IMR-90 (cell line): Measurements from ENCODE around the gene INO80B. TPM values are rescaled to one million over a fixed set of nuclear protein-coding genes. Genes with fewer than 3 reads are reported as not detected.

Experiments used
- ATAC-seq: fragments of 200-7000 bp; cut with Tn5 transposase; 2 replicates; pipeline ENCODE4 v1.9.1; 2020; ENCODE audit warnings: low read depth, mild to moderate bottlenecking, moderate library complexity
- BruUV-seq: library from RNA; stranded (reverse); fragments of 400-500 nt; replicated peaks from 2 replicates; lab custom pipeline; 2021; lab: Mats Ljungman, UMichigan
- CTCF ChIA-PET: fragments of 300-600 bp; formaldehyde crosslinking; extraction: SDS; loops from one replicate; lab custom pipeline; 2021; ENCODE audit warnings: antibody characterized with exemption; lab: Yijun Ruan, JAX
- POLR2A ChIA-PET: fragments of 300-600 bp; sonication (Branson Sonifier 250); formaldehyde crosslinking; loops from one replicate; lab custom pipeline; 2022; ENCODE audit warnings: antibody characterized with exemption; ENCODE audit not compliant: unreplicated experiment; lab: Charles Lee
- DNase-seq: peaks from one replicate; pipeline ENCODE4 v3.0.0; 2013
- H2AFZ ChIP-seq: replicated peaks from 2 replicates; pipeline ENCODE3; 2013; ENCODE audit warnings: low read length, mild to moderate bottlenecking; ENCODE audit not compliant: poor library complexity
- H2AK5ac ChIP-seq: 2 replicates; pipeline ENCODE4 v1.6.1; 2013; ENCODE audit warnings: low read depth, low read length, inconsistent platforms
- H2AK9ac ChIP-seq: replicated peaks from 2 replicates; pipeline ENCODE3; 2013; ENCODE audit warnings: mild to moderate bottlenecking, low read depth, low read length, moderate library complexity; ENCODE audit not compliant: poor library complexity
- H2BK120ac ChIP-seq: 2 replicates; pipeline ENCODE4 v1.6.1; 2013; ENCODE audit warnings: low read depth, low read length, inconsistent platforms
- H2BK15ac ChIP-seq: 3 replicates; pipeline ENCODE4 v1.6.1; 2013; ENCODE audit warnings: low read depth, low read length, inconsistent platforms
- H2BK20ac ChIP-seq: 2 replicates; pipeline ENCODE4 v1.6.1; 2013; ENCODE audit warnings: low read depth, mild to moderate bottlenecking, inconsistent platforms, low read length, moderate library complexity
- H2BK5ac ChIP-seq: 2 replicates; pipeline ENCODE4 v1.6.1; 2013; ENCODE audit warnings: mild to moderate bottlenecking, low read depth, low read length, inconsistent platforms; ENCODE audit not compliant: poor library complexity, severe bottlenecking
- H3K14ac ChIP-seq: replicated peaks from 2 replicates; pipeline ENCODE4 v1.6.1; 2013; ENCODE audit warnings: low read depth, low read length, inconsistent platforms
- H3K18ac ChIP-seq: 2 replicates; pipeline ENCODE4 v1.6.1; 2013; ENCODE audit warnings: low read depth, low read length, control low read depth
- H3K23ac ChIP-seq: 2 replicates; pipeline ENCODE4 v1.6.1; 2013; ENCODE audit warnings: low read depth, low read length, inconsistent platforms
- H3K27ac ChIP-seq: 2 replicates; pipeline ENCODE4 v1.5.1; 2013; ENCODE audit warnings: mild to moderate bottlenecking, control low read depth, low read length; ENCODE audit not compliant: insufficient read depth
- H3K27me3 ChIP-seq: 2 replicates; pipeline ENCODE4 v1.6.1; 2013; ENCODE audit warnings: low read length; ENCODE audit not compliant: control insufficient read depth, insufficient read depth
- H3K36me3 ChIP-seq: 2 replicates; pipeline ENCODE4 v1.6.1; 2013; ENCODE audit warnings: low read length, mixed read lengths; ENCODE audit not compliant: control insufficient read depth, insufficient read depth
- H3K4ac ChIP-seq: 2 replicates; pipeline ENCODE4 v1.6.1; 2013; ENCODE audit warnings: low read depth, low read length, inconsistent platforms
- H3K4me1 ChIP-seq: 2 replicates; pipeline ENCODE4 v1.6.1; 2013; ENCODE audit warnings: low read length, mixed read lengths; ENCODE audit not compliant: control insufficient read depth, insufficient read depth
- H3K4me2 ChIP-seq: 2 replicates; pipeline ENCODE4 v1.6.1; 2013; ENCODE audit warnings: low read depth, mild to moderate bottlenecking, control low read depth, low read length, moderate library complexity
- H3K4me3 ChIP-seq: 2 replicates; pipeline ENCODE4 v1.5.1; 2013; ENCODE audit warnings: low read depth, mild to moderate bottlenecking, control low read depth, low read length, moderate library complexity; ENCODE audit not compliant: insufficient read depth
- H3K56ac ChIP-seq: 2 replicates; pipeline ENCODE4 v1.6.1; 2013; ENCODE audit warnings: low read length, inconsistent platforms; ENCODE audit not compliant: insufficient read depth; ENCODE audit errors: extremely low read depth
- H3K79me1 ChIP-seq, 2 experiments: 2 replicates each; pipeline ENCODE4 v1.6.1; 2013; ENCODE audit warnings: low read length in 2 of 2, inconsistent platforms in 1 of 2, low read depth in 1 of 2
- H3K9ac ChIP-seq: 2 replicates; pipeline ENCODE4 v1.6.1; 2013; ENCODE audit warnings: low read depth, low read length, control low read depth
- H3K9me1 ChIP-seq: 2 replicates; pipeline ENCODE4 v1.6.1; 2013; ENCODE audit warnings: low read length, inconsistent platforms; ENCODE audit not compliant: insufficient read depth
- H3K9me3 ChIP-seq: 2 replicates; pipeline ENCODE4 v1.6.1; 2013; ENCODE audit warnings: low read length; ENCODE audit not compliant: control insufficient read depth, insufficient read depth
- H4K20me1 ChIP-seq: 2 replicates; pipeline ENCODE4 v1.6.1; 2013; ENCODE audit warnings: low read length, inconsistent platforms; ENCODE audit not compliant: insufficient read depth
- H4K5ac ChIP-seq: 2 replicates; pipeline ENCODE4 v1.6.1; 2013; ENCODE audit warnings: mild to moderate bottlenecking, low read depth, low read length, control low read depth
- H4K8ac ChIP-seq, 2 experiments: 2 replicates each; pipeline ENCODE4 v1.6.1; 2013; ENCODE audit warnings: low read depth in 2 of 2, low read length in 2 of 2, control low read depth in 1 of 2, inconsistent platforms in 1 of 2
- H4K91ac ChIP-seq: 2 replicates; pipeline ENCODE4 v1.6.1; 2013; ENCODE audit warnings: low read depth, low read length, inconsistent platforms; ENCODE audit not compliant: insufficient read depth
- BHLHE40 ChIP-seq: fragments of 150-350 bp; IDR thresholded peaks from 2 replicates; pipeline ENCODE4 v1.6.1; 2016; ENCODE audit warnings: mild to moderate bottlenecking, low read depth, low read length
- CEBPB ChIP-seq: IDR thresholded peaks from 2 replicates; pipeline ENCODE4 v1.6.1; 2012; ENCODE audit warnings: low read depth, low read length, improper control_type of control experiment
- CHD1 ChIP-seq: IDR thresholded peaks from 2 replicates; pipeline ENCODE4 v1.6.1; 2012; ENCODE audit warnings: low read depth, low read length, improper control_type of control experiment
- CTCF ChIP-seq: conservative IDR thresholded peaks from 2 replicates; pipeline ENCODE4 v1.5.1; 2012; ENCODE audit warnings: mild to moderate bottlenecking, low read depth, low read length, improper control_type of control experiment
- ELK1 ChIP-seq: fragments of 150-350 bp; IDR thresholded peaks from 2 replicates; pipeline ENCODE4 v1.6.1; 2016; ENCODE audit warnings: low read depth, mild to moderate bottlenecking, low read length, moderate library complexity, borderline replicate concordance
- FOS ChIP-seq: fragments of 150-350 bp; IDR thresholded peaks from 2 replicates; pipeline ENCODE4 v1.6.1; 2016; ENCODE audit warnings: low read depth, low read length
- MAFK ChIP-seq: IDR thresholded peaks from 2 replicates; pipeline ENCODE4 v1.6.1; 2012; ENCODE audit warnings: low read depth, low read length, improper control_type of control experiment
- MAZ ChIP-seq: IDR thresholded peaks from 2 replicates; pipeline ENCODE4 v1.6.1; 2012; ENCODE audit warnings: low read depth, mild to moderate bottlenecking, low read length, improper control_type of control experiment, moderate library complexity, borderline replicate concordance
- MXI1 ChIP-seq: IDR thresholded peaks from 2 replicates; pipeline ENCODE4 v1.6.1; 2012; ENCODE audit warnings: low read depth, mild to moderate bottlenecking, low read length, moderate library complexity, borderline replicate concordance
- NFE2L2 ChIP-seq: fragments of 150-350 bp; IDR thresholded peaks from 2 replicates; pipeline ENCODE4 v1.6.1; 2016; ENCODE audit warnings: low read depth, mild to moderate bottlenecking, low read length
- POLR2A ChIP-seq: IDR thresholded peaks from 2 replicates; pipeline ENCODE4 v1.6.1; 2012; ENCODE audit warnings: mild to moderate bottlenecking, low read depth, low read length
- RAD21 ChIP-seq: IDR thresholded peaks from 2 replicates; pipeline ENCODE4 v1.6.1; 2012; ENCODE audit warnings: low read length, improper control_type of control experiment
- RCOR1 ChIP-seq: IDR thresholded peaks from 2 replicates; pipeline ENCODE4 v1.6.1; 2012; ENCODE audit warnings: mild to moderate bottlenecking, low read length, improper control_type of control experiment; ENCODE audit not compliant: insufficient replicate concordance
- RFX5 ChIP-seq: IDR thresholded peaks from 2 replicates; pipeline ENCODE4 v1.8.0; 2012; ENCODE audit warnings: low read depth, mild to moderate bottlenecking, low read length, moderate library complexity
- USF2 ChIP-seq: fragments of 150-350 bp; IDR thresholded peaks from 2 replicates; pipeline ENCODE4 v1.6.1; 2017; ENCODE audit warnings: mild to moderate bottlenecking, antibody characterized with exemption, low read length, low read depth
- WGBS, 2 experiments: methylation state at CpG; one replicate each; pipeline versions ENCODE4 v1.1.5 to v1.1.7; 2013; ENCODE audit warnings: missing lambda C conversion rate in 2 of 2; ENCODE audit not compliant: insufficient read length in 1 of 2; ENCODE audit errors: extremely low coverage in 2 of 2; 5-methylcytosine and 5-hydroxymethylcytosine counted together
- dilution Hi-C: fragments of 300-500 bp; cut with HindIII; formaldehyde crosslinking; loops from one replicate; pipeline ENCODE4 v1.14.3; 2018; ENCODE audit warnings: low sequenced_read_pairs; ENCODE audit not compliant: unreplicated experiment
- in situ Hi-C: fragments of 300-500 bp; cut with MboI; formaldehyde crosslinking; loops from 3 replicates; pipeline ENCODE4 v1.14.3; 2019; ENCODE audit warnings: low sequenced_read_pairs, inconsistent platforms, mixed read lengths
- intact Hi-C: fragments of 100-400 bp; cut with micrococcal nuclease; formaldehyde crosslinking; loops from 2 replicates; pipeline ENCODE4 v1.10.0; 2022
- polyA plus RNA-seq, 3 experiments: library from polyadenylated mRNA; depleted of rRNA; stranded (reverse); fragments of >200 nt; gene quantifications; 2 replicates each; pipeline ENCODE4 v1.2.3, GENCODE V29; 2012; ENCODE audit warnings: low replicate concordance in 1 of 3
- total RNA-seq: library from RNA; depleted of rRNA; stranded (reverse); fragments of >200 nt; gene quantifications from 2 replicates; pipeline ENCODE4 v1.2.3, GENCODE V29; 2012

INO80B gene
- total and polyA plus RNA-seq, 2 of the 4 experiments (the other 2 are of a cell fraction) = 4.5 to 10.5 TPM

- peak; percentile 44 for ATAC-seq
- intact Hi-C loops = no loop called here
- no peak overlapping the region for H3K9ac ChIP-seq
- no peak for TF ChIP-seq CTCF
- no peak for TF ChIP-seq ELK1
- TF ChIP-seq USF2 = no peak
- TF ChIP-seq CHD1 = no peak
- TF ChIP-seq CEBPB = no peak
- TF ChIP-seq FOS = no peak
- no peak for TF ChIP-seq RFX5
- no peak for TF ChIP-seq MAFK
- TF ChIP-seq POLR2A = no peak
- no peak for TF ChIP-seq NFE2L2
- no peak for TF ChIP-seq RCOR1
- TF ChIP-seq BHLHE40 = no peak
- TF ChIP-seq MXI1 = no peak
- no peak for TF ChIP-seq MAZ
- no peak for TF ChIP-seq RAD21
Observed at GRCh38 chr2:74414881-74415761, 39.8 kb upstream of the INO80B start.

More at GRCh38 chr2:74414881-74415761, 39.8 kb upstream of the INO80B start:
- Histone ChIP-seq H2AK9ac (peak overlapping the region; percentile 72), H3K23ac (no peak overlapping the region), H3K4me1 (no peaks in the 10 kb centered on the region), H4K8ac (peak overlapping the region; percentile 10 to 25; a peak in 2 of 4 replicates), H3K9me3 (no peaks in the 10 kb centered on the region), H3K4ac (no peak overlapping the region), H3K4me3 (no peak overlapping the region), H3K4me2 (no peak overlapping the region; the same call in 1 of the 2 replicates), H3K79me1 (no peaks in the 10 kb centered on the region), H3K36me3 (no peaks in the 10 kb centered on the region), H3K9me1 (no peaks in the 10 kb centered on the region), H3K27ac (no peak overlapping the region), H2AK5ac (no peak overlapping the region), H4K5ac (no peak overlapping the region), H2AFZ (peak overlapping the region; percentile 86), H3K56ac (no peak overlapping the region), H2BK20ac (no peak overlapping the region), H4K91ac (no peak overlapping the region), H4K20me1 (no peaks in the 10 kb centered on the region), H2BK15ac (no peak overlapping the region), H2BK5ac (no peak overlapping the region), H3K18ac (no peak overlapping the region), H3K14ac (no peak overlapping the region), H2BK120ac (no peak overlapping the region), H3K27me3 (peaks cover 34% of the 10 kb centered on the region)
- DNase-seq = no peak
- ChIA-PET POLR2A (no interaction called here), CTCF (no interaction called here)
- 10% methylated on average over 34 of the region's 66 CpGs; no CpG with 5 or more reads in 1 of the 2 experiments for WGBS, 2 experiments
- dilution Hi-C loops (no loop called here), in situ Hi-C loops (no loop called here)
- BruUV-seq = no TSS peak
